Stimulated activated CD8-positive, alpha-beta memory T cell treated with anti-CD3 and anti-CD28 coated beads, Interleukin-4, amount 100 ng/mL, for 48 hours (primary cell): ENCODE data around the gene CCM2.
A peak's percentile ranks its signal among the peaks of the same experiment; 100 is the strongest.
"Not testable (repeated sequence)": the region's sequence is repeated elsewhere in the genome, so short reads cannot be mapped to it uniquely, and the experiment has no call there.

Experiments
- DNase-seq: peaks from one replicate; pipeline ENCODE4 v3.0.0-alpha.2; 2020

Gene CCM2

DNA sequence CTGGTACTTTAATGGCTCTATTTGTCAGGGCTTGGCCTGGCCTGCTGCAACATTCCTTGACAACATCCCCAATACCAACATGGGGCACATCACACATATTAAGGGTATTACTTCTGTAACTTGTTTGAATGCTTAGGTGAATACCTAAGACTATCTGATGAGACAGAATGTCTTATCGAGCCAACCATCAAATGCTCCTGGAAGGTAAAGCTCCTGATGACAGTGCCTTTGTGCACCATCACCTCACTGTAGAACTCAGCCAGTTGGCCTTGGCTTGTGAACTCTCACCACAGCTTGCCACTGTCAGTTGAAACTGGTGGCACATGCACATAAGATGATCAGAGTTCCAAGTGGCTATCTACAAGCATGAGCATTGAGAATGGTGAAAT, 17.5 kb upstream of the CCM2 start:
- no peak for DNase-seq

DNA sequence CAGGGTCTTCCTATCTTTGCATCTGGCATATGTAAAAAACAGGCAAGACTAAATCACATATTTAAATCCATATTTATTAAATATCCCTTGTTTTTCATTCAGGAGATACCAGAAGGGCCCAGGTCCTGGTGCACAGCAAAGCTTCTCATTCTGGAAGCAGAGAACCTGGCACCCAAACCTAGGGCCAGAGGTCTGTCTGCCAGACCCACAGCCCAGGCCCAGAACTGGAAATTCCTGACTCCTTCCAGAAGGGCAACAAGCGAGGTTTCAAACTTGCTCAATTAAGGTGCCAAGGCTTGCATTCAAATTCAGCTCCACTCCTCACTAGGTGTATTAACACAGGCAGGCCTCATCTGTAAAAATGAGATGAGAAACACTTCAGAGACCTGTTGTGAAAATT, 17.0 kb upstream of the CCM2 start:
- DNase-seq = no peak

DNA sequence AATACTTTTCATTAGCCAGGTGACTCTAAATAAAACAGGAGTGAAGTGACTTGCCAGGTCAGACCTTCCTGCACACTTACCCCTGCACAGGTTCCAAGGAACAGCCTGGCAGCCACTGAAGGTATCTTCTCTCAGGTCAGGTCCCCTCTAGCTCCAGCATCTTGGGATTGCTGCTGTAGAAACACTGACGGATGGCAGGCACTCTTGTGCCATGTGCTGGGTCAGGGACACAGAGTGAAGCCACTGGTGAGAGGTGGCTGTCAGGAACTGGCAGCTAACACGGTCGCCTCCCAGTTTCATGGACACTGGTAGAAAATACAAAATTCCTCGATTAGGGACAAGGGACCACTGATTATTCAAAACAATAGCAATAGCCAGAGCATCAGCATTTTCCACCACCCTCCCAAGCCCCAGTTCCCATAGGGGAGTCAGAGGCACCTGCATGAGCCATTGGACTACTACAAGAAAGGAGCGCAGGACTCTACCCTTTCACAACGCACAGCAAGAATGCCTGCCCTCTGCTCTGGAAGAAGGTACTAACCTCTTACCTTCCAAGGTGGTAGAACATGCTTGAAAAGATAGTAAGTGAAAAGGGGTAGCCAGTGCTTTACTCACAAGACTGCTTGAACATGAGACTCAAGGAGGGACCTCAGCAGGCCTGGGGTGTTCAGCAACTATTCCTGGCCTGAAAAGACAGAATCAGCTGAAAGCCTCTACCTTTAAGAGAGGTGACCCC, 16.1 kb upstream of the CCM2 start:
- DNase-seq = no peak

DNA sequence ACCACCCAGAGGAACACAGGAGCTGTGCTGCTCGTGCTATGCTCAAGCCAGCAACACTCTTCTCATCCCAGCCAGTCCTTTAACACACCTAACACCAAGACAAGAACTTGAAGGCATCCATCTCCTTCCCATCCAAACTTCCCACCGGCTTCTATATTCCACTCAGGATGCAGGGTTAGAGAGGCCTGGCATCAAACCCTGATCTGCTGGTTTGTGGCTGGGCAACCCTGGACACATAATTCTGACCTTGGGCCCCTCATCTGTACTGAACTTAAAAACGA, 15.6 kb upstream of the CCM2 start:
- no peak for DNase-seq

DNA sequence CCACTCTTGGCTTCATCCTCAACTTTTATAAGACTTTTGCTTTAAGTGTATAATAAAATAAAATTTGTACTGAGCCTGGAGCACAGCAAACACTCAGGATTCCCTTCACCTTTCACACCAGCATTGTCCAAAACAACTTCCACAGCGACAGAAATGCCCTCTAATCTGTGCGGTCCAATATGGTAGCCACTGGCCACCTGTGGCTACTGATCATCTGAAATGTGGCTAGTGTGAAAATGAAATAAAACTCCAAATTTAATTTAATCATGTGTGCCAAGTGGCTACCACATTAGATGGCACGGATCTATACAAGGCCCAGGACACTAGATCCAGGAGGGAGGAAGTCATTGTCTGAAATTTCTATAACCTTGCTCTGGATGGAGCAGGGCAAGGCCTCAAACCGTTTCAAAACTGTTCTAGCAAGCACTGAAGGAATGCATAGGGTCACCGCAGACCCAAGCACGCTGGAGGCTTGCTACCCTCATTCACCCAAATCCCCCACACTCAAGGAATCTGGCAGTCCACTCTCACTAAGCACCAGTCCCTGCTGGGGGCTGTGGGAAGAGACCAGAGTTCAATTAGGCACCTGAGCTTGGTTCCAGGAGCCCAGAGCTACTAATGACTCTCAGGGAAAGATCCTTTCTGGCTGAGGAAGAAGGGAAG, 14.8 kb upstream of the CCM2 start:
- DNase-seq = no peak

DNA sequence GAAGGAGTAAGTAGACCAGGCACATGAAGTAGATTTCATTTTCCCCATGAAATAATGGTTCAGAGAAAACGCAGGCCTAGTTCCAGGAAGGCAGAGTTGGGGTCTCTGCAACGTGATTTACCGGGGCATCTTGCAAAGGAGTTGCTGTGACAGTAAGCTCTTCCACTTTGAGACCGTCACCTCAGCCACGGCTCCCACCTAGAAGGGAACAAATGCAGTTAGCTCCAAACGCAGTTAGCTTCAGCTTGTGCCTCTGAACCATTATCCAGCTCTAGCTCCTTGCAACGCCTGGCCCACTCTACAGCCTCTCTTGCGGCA, 14.1 kb upstream of the CCM2 start:
- DNase-seq = no peak

DNA sequence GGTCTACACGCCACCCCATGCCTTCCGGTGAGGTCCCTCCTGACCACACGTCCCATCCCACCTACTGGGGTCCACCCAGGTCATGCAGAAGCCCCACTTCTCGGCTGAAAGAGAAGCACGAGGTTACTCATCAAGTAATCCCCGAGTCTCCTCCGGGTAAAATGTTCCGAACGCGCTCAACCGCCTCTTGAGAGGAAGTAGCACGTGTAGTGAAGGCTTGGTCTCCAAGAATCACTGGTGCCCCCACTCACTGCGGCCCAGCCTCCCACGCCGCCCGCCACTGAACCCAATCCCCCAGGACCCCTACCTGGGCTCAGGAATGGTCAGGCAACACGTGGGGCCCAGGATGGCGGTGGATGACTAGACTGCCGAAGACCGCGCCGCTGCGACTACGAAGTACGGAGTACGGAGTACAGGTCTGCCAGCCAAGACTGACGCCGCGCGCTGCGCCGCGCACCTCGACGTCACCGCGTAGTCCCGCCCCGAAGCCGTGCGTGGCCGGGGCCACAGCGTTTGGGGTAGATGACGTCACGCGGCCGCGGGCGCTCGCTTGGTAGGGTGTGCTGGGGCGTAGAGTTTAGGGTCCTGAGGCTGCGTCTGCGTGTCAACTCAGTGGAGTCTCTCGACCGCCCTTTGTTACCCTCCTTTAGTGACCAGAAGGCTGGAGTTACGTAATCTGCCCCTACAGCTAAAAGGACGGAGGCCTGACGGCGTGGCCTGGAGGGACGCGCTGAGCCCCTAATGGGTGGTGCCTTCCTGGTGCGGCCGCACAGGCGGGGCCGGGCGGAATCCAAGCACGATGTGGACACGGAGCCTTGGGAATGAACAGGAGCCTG, 13.6 kb upstream of the CCM2 start:
- DNase-seq = peak; percentile 98

DNA sequence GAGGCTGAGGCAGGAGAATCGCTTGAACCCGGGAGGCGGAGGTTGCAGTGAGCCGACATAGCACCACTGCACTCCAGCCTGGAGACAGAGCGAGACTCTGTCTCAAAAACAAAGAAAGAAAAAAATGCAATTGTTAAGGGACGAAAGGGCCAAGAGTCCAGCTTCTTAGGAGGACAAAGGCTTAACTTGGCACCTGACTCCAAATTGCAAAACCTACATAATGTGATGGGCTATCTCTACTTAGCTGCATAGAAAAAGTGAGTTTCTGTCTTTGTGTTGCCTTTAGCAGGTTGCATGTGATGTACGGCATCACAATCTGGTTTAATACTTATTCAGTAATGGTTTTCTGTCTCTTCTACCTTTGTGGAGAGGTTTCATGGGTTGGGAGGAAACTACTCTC, 12.5 kb upstream of the CCM2 start:
- no peak for DNase-seq

DNA sequence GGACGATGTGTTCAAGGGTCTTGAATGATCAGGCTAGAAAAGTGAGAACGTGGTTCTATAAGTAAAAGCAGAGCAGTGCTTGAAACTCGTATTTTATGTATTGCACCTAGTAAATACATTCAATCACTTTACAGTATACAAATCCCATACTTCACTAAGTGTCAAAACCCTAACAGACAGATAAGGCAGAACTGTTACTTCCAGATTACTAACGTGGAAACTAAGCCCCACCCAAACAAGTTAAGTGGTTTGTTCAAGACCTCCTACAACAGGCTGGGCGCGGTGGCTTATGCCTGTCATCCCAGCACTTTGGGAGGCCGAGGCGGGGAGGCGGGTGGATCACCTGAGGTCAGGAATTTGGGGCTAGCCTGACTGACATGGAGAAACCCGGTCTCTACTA, 12.0 kb upstream of the CCM2 start:
- DNase-seq = no peak

DNA sequence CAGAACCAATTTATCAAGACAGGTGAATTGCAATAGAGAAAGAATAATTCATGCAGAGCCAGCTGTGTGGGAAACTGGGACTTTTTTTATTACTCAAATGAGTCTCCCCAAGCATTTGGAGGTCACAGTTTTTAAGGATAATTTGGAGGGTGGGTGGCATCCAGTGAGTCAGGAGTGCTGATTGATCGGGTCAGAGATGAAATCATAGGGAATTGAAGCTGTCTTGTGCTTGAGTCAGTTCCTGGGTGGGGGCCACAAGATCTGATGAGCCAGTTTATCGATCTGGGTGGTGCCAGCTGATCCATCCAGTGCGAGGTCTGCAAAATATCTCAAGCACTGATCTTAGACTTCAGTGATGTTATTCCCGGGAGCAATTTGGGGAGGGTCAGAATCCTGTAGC, 11.3 kb upstream of the CCM2 start:
- no peak for DNase-seq

DNA sequence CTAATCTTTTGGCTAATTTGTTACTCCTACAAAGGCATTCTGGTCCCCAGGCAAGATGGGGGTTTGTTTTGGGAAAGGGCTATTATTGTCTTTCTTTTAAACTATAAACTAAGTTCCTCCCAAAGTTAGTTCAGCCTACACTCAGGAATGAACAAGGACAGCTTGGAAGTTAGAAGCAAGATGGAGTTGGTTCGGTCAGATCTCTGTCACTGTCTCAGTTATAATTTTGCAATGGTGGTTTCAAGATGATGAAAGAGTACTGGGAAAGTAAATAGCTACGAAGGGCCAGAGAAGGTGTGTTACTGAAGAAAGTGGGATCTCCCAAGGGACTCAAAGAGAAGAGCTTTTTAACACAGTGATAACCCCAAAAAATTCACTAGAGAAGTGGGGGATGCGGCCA, 10.9 kb upstream of the CCM2 start:
- no peak for DNase-seq

DNA sequence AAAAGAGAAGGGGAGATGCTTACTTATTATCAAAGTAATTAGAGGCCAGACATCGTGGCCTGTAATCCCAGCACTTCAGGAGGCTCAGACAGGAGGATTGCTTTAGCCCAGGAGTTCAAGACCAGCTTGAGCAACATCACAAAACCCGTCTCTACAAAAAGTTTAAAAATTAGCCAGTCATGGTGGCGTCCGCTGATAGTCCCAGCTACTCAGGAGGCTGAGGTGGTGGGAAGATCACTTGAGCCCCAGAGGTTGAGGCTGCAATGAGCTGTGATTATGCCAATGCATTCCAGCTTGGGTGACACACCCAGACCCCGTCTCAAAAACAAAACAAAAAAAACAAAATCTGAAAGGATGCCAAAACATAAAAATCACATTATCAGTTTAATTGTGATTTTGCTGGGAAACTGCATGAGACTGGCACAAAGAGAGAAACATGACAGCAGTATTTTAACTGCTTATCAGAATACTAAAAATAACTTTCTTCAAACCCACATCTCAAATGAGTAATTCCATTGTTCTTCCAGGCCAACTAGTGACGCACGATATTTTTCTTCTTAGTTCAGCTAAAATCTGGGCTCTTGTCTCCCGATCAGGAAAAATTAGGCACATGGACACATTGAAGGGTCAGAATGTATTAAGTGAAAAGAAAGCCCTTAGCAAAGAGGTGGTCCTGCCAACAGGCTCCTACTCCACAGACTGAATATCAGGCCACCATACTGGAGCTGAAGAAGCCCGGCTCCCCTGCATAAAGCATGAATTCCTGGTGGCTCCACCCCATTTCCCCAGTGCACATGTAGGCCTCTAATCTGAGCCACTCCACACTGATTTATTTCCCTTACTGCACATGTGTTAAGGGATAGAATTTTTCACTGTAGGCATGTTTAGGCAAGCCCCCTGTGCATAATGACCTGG, 9.6 kb upstream of the CCM2 start:
- no peak for DNase-seq

DNA sequence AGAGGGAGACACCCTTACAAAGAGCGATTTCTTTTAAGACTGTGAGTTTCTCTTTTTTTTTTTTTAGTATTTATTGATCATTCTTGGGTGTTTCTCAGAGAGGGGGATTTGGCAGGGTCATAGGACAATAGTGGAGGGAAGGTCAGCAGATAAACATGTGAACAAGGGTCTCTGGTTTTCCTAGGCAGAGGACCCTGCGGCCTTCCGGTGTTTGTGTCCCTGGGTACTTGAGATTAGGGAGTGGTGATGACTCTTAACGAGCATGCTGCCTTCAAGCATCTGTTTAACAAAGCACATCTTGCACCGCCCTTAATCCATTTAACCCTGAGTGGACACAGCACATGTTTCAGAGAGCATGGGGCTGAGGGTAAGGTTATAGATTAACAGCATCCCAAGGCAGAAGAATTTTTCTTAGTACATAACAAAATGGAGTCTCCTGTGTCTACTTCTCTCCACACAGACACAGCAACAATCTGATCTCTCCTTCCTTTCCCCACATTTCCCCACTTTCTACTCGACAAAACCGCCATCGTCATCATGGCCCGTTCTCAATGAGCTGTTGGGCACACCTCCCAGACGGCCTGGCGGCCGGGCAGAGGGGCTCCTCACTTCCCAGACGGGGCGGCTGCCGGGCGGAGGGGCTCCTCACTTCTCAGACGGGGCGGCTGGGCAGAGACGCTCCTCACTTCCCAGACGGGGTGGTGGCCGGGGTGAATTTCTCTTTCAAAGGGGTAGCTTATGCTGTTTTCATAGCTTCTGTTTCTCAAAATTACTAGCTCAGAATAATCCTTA, 7.8 kb upstream of the CCM2 start:
- DNase-seq = not testable (repeated sequence)

DNA sequence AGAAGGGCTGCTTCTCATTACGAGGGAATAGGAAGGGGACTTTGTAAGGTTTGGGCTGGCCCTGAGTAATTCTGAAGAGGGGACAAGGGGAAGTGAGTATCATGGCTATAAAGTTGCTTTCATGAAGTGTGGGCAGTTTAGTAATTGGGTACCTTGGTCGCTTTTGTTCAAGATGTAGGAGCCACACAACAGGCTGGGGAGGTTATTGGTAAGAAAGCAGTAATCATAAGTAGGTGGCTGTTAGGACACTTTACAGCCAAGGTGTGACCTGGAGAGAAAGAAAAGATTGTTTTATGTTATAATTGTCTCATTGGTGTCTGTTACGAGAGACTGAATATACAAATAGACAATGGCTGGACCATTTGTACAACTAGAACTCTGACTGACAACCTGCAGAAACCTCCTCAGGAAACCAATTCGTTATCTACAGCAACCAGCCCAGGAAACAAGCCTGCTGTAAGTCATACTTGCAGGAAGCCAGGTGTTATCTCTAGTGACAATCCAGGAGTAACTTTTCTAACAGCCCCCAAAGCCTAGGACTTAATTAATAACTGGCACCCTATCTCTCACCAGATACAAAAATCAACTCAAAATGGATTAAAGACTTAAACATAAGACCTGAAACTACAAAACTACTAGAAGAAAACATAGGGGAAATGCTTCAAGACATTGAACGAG, 5.0 kb upstream of the CCM2 start:
- no peak for DNase-seq

DNA sequence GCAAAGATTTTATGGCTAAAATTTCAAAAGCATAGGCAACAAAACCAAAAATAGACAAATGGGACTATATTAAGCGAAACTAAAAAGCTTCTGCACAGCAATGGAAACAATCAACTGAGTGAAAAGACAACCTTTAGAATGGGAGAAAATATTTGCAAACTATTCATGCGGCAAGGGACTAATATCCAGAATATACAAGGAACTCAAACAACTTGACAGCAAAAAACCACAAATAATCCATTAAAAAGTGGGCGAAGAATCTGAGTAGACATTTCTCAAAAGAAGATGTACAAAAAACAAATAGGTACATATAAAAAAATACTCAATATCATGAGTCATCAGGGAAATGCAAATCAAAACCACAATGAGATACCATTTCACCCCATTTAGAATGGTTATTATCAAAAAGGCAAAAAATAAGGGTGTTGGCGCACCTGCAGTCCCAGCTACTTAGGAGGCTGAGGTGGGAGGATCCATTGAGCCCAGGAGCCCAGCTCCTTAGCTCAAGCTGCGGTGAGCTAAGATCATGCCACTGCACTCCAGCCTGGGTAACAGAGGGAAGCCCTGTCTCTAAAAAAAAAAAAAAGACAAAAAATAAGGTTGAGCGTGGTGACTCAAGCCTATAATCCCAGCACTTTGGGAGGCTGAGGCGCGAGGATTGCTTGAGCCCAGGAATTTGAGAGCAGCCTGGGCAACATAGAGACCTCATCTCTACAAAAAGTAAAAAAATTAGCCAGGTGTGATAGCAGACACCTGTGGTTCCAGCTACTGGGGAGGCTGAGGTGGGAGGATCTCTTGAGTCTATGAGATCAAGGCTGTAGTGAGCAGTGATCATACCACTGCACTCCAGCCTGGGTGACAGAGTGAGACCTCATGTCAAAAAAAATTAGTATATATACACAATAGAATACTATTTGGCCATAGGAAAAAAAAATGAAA, 4.2 kb upstream of the CCM2 start:
- DNase-seq = no peak

DNA sequence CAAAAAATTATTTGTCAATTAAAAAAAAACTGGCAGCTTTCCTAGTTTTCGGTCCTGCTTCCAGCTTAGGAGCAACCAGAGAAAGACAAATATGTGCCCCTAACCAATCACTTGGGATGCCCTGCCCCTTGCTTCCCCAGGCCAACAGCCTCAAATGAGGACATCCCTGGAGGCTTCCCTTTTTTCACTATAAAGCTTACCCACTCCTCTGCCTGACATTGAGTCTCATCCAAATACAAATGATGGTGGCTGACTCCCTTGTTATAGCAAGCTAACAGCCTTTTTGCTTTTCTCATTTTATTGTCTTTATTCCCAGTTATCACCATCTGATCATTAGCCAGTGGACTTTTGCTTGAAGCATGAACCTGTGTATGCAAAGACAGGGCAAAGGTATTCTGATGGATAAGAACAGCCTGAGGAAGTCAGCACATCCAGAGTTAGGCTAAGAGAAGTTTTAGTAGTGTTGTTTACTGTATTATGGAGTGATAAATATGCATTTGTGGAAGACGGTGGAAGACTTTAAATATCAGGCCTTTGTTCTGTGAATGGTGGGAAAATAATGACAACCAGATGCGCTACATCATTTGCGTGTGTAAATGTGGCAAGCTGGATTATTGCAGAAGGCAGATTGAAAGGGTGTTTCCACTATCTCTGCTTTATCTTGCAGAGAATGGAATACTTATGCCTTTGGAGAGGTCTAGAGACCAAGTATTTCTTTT, 1.7 kb upstream of the CCM2 start:
- DNase-seq = no peak

DNA sequence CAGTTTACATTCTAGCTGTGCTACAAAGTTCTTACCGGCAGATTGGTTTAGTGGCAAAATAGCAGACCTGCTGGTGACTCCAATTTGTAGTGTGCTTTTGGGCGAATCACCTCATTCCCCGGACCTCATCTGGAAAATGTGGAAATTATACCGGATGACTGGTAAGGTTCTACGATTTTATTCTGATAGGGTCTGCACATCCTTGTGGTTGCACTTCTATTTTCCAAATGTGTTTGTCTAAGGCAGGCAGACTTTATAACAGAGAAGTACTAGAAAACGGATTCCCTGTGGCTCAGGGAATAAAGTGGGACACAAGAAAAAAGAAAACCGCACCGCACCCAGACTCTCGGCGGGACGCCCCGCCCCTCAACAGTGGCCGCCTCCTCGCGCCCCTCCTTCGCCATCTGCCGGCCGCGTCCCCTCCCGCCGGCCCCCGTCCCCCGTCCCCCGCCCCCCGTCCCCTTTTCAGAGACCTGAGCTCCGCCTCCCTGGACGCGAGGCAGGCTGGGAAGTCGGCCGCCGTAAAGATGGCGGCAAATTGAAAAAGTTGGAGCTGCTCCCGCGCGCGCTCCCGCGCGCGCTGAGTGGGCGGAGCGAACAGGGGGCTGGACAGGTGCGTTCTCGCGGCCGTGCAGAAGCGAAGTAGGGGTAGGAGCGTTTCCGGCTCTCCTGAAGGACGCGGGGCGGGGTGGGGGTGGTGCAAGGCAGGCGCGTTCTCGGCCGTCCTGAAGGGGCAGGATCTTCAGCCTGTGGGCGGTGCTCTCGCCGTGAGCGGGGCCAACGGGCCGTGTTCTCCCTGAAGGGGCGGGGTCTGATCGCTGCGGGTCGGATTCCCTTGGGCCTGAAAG, 532 bp upstream of the CCM2 start:
- peak; percentile 99 for DNase-seq

DNA sequence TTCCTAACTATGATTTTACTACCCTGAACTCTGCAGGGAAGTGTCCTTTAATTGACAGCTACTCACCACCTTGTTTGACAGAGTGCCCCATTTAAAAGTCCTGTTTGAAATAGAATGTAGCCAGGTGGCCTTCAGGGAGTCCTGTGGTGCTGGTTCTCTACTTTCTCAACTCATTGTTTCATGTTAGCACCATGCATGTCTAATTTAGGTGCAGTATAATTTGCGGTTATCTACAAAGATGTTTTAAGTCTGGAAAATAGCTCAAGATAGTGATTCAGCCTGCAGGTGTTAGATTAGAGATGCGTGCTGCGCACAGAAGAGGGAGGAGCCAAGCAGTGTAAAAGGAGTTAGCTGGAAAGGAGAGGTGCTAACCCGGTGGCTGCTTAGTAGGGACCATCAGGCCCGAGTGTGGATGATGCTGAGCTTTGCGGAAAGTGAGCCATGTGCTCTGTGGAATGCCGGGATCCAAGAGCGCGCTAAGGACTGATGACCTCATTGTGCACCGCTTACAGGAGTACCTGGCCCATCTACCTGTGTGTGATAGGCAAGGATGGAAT, 1.2 kb downstream of the CCM2 start:
- DNase-seq = peak; percentile 69

DNA sequence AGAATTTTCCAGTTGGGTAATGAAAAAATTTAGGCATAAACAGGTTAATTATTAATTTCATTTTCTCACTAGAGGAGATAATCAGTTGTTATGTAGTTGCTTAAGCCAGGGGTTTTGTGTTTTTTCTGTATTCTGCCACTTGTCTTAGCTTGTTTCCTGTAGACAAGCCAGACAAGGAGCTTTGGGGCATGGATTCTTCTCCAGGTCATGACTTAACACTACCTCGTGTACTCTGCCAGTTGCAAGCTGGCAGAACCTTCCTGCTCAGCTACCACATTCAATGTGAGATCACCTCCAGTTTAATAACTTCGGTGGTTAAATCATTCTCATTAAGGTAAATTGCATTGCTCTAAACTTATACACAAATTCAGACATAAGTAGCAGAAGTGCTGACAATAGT, 1.8 kb downstream of the CCM2 start:
- no peak for DNase-seq
